CD4-positive, alpha-beta T cell treated with Interleukin-10 for 1 hour (primary cell): Measurements from ENCODE around the gene ERBB2.
"Not testable (repeated sequence)": the region's sequence is repeated elsewhere in the genome, so short reads cannot be mapped to it uniquely, and the experiment has no call there.

Experiments used
- DNase-seq: peaks from one replicate; pipeline ENCODE4 v3.0.0-alpha.2; 2020

Gene ERBB2

DNA sequence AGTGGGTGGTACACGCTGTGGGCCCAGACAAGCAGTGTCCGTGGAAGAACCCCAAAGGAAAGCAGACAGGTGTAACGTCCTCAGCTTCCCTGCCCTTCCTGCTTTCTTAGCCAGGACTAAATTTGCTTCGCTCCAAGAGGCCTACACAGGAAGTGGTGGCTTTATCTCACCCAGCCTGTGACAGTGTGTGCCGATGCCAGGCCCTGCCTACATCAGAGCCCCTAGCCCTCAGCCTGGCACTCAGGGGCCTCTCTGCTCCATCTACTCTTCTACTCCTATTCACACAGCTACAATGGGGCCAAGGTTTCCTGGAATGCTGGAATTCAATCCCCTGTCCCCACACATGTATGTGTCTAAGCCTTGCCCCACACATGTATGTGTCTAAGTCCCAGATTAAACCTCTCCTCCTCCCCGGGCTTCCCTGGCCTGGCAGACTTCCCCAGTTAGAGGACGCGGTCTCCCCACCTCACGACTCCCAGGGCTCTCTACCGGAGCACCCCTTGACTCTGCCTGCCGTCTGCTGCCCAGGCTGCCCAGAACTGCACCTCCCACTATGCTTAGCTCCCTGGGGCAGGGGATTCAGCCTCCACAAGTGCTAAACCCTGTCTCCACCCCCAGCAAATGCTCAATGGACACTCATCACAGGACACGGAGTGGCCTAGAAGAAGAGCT is 20.2 kb upstream of the ERBB2 start:
- DNase-seq: peak; percentile 61

GRCh38 chr17:39683295-39683939 is 16.4 kb upstream of the ERBB2 start:
- no peak for DNase-seq

DNA sequence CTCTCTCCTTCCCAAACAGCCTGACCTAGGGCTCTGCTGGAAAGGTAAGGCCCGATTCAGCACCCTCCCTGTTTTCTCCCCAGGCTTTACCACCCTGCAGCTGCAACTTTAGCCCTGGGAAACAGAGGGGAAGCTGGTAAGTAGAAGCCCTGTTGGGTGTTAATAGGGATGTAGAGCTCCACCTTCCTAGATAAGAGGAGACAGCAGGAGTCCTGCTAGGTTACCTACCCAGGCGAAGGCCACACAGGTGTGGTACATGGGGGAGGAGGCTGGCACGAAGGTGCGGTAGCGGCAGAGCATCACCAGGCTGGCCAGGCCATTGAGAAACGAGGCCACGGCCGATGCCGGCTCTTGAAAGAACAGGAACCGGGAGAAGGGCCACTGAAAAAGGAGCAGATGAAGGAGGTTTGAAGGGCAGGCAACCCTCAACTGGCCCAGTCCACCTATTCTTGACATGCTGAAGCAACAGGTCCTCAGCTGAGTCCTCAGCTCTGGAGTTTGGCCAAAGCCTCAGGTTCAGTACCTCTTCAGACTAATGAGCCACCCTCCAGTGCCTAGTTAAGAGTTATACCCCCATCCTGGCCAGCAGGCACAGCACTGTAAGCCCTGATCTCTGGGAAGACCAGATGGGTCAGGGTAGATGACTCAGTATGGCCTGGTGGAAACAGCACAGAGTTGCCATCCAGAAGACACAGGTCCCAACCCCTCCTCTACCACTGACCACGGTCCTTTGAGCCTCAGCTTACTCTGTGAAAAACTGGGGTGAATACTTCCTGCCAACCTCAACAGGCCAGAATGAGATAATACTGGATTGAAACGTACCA is 15.3 kb upstream of the ERBB2 start:
- DNase-seq: no peak

GRCh38 chr17:39687101-39687545 is 12.7 kb upstream of the ERBB2 start:
- DNase-seq: no peak

- peak; percentile 87 for DNase-seq
These were observed 12.1 kb upstream of the ERBB2 start, which contains the start of gene PGAP3 for GRCh38 chr17:39687546-39688474. TSS of gene PGAP3 (minus strand) at chr17:39688057. CDS start at chr17:39688014, 43 bp downstream.

DNA sequence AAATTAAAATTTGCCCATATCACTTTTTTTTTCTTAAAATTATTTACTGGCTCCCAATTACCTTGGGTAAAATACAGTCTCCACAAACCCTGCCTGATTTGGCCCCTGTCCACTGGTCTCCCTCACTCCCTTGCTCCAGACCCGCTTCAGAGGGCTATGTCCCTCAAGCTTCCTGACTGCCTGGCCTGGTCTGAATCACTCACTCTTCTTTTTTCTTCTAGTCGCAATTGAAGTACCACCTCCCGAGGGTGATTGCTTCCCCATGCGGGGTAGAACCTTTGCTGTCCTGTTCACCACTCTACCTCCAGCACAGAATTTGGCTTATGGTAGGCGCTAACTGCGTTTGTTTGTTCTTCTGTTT is 11.4 kb upstream of the ERBB2 start:
- DNase-seq: no peak

DNA sequence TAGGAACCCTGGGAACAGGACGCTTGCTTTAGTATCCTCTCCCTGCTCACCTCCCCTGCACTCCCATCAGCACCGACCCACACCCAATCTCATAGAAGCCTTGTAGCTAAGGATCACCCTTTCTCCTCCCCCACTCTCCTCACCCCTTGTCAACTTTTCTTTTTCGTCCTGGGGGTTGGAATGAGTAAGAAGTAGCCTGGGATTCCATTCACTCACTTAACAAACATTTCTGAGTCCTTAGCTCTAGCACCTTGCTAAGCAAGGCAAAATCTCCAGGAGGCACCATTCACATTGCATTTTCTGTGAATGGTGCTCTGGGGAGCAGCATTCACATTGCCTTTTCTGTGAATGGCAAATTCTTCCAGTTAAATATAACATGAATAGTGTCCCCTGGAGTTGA is 10.9 kb upstream of the ERBB2 start:
- no peak for DNase-seq

DNA sequence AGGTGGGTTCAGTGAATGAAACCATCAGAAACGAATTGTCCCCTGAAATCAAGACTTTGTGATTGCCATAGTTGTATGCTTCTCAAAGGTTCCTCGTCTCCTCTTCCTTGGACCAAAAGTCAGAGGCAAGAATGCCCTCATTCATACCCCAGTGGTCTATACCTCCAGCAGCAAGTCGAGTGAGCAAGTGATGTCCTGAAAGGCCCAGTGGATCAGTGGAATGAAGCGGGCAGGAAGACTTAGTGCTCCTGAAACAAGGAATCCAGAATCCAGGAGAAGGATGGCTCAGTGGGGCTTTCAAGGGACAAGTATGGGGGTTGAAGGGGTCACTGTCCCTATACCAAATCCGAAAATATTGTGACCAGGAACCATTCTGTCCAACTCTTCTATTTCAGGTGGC is 5.3 kb upstream of the ERBB2 start:
- no peak for DNase-seq

GRCh38 chr17:39695089-39695474 is 4.8 kb upstream of the ERBB2 start:
- DNase-seq: no peak

DNA sequence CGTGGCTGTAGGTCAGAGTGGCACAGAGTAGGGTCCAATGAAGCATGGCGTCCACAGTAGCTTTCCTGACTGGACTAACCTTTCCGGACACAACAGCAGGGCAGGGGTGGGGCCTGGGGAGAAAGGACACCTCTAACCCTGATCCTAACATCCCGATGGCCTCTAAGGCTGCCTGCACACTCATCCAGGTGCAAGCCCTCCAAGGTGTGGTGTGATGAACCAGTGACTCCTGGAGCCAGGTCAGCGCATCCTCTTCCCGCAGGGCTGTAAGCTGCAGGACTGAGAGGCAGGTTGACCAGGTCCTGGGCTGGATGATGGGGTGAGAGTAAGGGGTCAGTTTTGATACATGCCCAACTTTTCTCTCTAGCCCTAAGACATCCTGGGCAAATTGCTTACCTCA is 3.1 kb upstream of the ERBB2 start:
- DNase-seq: no peak

- DNase-seq: no peak
These were observed 1.9 kb upstream of the ERBB2 start for GRCh38 chr17:39697961-39698360.

DNA sequence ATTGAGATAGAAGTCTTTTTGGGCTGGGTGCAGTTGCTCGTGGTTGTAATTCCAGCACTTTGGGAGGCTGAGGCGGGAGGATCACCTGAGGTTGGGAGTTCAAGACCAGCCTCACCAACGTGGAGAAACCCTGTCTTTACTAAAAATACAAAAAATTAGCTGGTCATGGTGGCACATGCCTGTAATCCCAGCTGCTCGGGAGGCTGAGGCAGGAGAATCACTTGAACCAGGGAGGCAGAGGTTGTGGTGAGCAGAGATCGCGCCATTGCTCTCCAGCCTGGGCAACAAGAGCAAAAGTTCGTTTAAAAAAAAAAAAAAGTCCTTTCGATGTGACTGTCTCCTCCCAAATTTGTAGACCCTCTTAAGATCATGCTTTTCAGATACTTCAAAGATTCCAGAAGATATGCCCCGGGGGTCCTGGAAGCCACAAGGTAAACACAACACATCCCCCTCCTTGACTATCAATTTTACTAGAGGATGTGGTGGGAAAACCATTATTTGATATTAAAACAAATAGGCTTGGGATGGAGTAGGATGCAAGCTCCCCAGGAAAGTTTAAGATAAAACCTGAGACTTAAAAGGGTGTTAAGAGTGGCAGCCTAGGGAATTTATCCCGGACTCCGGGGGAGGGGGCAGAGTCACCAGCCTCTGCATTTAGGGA is 577 bp upstream of the ERBB2 start:
- DNase-seq: not testable (repeated sequence)

DNA sequence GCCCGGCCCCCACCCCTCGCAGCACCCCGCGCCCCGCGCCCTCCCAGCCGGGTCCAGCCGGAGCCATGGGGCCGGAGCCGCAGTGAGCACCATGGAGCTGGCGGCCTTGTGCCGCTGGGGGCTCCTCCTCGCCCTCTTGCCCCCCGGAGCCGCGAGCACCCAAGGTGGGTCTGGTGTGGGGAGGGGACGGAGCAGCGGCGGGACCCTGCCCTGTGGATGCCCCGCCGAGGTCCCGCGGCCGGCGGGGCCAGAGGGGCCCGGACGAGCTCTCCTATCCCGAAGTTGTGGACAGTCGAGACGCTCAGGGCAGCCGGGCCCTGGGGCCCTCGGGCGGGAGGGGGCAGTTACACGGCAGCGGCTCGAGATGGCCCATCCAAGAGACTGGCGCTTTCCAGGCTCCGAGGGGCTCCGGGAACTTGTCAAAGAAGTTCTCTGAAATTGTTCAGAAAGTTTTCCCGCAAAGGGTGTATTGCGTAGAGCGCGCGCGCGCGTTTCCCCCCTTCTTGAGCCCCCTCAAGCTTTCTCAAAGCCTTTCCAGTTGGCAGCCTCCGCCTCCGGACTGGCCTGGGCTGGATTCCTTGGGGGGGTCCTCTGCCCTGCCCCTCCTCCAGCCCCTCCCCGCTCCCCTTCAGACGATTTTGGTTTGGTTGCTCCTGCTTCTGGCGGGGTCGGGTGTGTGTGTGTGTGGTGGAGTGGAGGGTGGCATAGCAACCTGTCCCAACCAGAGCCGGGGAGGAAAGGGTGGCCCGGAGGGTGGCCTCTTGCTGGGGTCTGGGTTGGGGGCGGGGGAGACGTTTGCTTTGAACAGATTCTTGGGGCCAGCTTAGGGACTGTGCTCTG is 504 bp downstream of the ERBB2 start:
- DNase-seq: no peak

DNA sequence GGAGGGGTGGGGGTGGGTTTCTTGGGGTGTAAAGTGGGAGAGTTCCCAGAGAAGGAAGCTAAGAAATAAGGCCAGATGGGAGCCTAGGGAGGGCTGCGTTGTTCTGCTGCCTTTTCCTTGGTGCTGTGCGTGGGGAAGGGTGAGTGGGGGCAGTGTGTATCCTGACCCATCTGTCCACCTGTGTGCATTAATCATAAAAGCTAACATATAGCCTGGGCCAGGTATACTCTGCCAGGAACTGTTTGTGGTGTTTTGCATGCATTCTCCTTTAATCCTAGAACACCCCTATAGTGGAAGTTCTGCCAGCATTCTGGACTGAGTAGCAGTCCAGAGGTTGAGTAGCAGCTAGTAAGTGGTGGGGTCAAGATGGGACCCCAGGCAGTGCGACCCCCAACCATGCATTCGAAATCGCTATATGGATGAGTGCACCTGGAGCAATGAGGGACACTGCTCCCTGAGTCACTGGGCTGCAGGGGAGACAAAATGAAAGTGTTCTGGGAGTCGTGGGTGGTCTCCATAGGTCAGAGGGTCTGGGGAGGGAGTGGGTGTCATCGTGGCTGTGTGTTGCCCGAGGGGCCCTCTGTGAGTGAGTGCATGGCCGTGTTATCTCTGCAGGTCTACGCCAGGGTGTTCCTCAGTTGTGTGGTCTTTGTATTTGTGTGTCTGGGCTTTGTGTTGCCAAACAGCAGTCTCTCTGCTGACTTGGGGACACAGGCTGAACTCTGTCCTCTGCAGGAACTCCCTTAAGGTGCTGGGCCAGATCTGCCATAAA is 1.3 kb downstream of the ERBB2 start:
- DNase-seq: no peak

GRCh38 chr17:39701784-39702422 is 2.0 kb downstream of the ERBB2 start:
- DNase-seq: no peak

DNA sequence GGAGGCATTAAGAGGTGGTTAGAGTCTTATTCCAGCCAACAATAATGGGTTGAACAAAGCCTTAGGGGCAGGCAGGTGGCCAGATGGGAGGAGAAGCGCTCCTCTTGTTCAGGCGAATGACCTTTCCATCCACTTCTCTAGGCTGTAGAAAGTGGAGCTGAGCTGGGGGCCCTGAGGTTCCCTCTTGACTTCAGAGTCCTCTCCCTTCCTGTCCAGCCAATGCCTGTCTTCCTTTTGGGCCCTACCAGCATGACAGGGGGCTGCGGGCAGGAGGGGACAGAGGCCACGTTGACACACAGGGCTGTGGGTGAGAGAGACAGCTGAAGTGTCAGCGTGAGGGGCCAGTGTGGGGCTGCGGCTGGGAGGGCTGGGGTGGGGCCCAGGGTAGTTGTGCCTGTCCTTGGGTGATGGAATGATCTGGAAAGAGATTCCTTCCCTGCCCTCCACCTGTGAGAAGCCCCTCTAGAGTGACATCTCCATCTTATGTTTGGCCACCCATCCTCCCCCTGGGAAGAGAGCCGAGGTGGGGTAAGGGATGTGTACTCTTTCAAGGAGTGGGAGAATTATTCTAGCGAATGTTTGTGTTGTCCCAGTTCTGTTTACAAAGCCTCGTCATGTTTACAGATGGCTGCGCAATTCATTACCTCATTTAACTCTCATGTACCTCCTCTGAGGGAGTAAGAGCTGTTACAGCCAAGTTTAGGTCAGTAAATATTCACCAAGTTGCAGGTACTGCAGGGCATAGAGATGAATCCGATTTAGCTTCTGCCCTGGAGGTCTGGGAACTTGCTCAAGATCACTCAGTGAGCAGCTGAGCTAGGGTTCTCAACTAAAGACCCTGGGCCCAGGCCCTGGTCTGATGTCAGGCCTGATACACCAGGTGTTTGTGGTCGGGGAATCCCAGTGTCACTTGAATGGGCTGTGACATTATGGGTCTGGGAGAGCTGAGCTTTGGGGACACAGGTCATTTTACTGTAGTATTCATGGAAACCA is 3.3 kb downstream of the ERBB2 start:
- DNase-seq: no peak

- DNase-seq: no peak
These were observed 4.0 kb downstream of the ERBB2 start for GRCh38 chr17:39703913-39704312.

- DNase-seq: no peak
These were observed 5.1 kb downstream of the ERBB2 start for GRCh38 chr17:39704821-39705551.
